Cerebellar nuclear complex (tissue), 1 donor: ENCODE measurements around the gene TMEM101.
"Not testable (repeated sequence)": the region's sequence is repeated elsewhere in the genome, so short reads cannot be mapped to it uniquely, and the experiment has no call there.

Source experiments
- DNase-seq, 2 experiments: peaks; one replicate each; lab custom pipeline; 2025; lab: John Stamatoyannopoulos, UW

Gene TMEM101

GRCh38 chr17:43975898-43976297 lies 38.9 kb downstream of the TMEM101 start:
- DNase-seq = no peak

- no peak for DNase-seq
Measured at GRCh38 chr17:43974382-43975266, 40.1 kb downstream of the TMEM101 start.

- not testable (repeated sequence) for DNase-seq
Measured at GRCh38 chr17:43972444-43973212, 42.1 kb downstream of the TMEM101 start.

GRCh38 chr17:43971436-43971835 lies 43.3 kb downstream of the TMEM101 start:
- DNase-seq = not testable (repeated sequence)

- no peak for DNase-seq
Measured at GRCh38 chr17:43970366-43970765, 44.4 kb downstream of the TMEM101 start.

GRCh38 chr17:43967251-43967875 lies 47.4 kb downstream of the TMEM101 start:
- DNase-seq = no peak

- no peak for DNase-seq
Measured at GRCh38 chr17:43966276-43966675, 48.5 kb downstream of the TMEM101 start.

GRCh38 chr17:43962479-43962878 lies 52.3 kb downstream of the TMEM101 start:
- DNase-seq = no peak

GRCh38 chr17:43961954-43962353 lies 52.8 kb downstream of the TMEM101 start:
- DNase-seq = no peak

- DNase-seq = not testable (repeated sequence)
Measured at GRCh38 chr17:43961292-43961691, 53.5 kb downstream of the TMEM101 start.
